Cortex of kidney (tissue), 1 donor: ENCODE measurements around the gene VANGL1.

Source experiments
- DNase-seq: peaks from one replicate; lab custom pipeline; 2025; lab: John Stamatoyannopoulos, UW

Gene VANGL1

GRCh38 chr1:115669002-115669673 is 27.4 kb downstream of the VANGL1 start:
- DNase-seq, result no peak

- no peak for DNase-seq
Observed at GRCh38 chr1:115669886-115670285, 28.1 kb downstream of the VANGL1 start.

GRCh38 chr1:115670476-115671175 is 28.9 kb downstream of the VANGL1 start:
- DNase-seq, result no peak

GRCh38 chr1:115671176-115671934 is 29.6 kb downstream of the VANGL1 start:
- DNase-seq, result no peak

- DNase-seq, result no peak
Observed at GRCh38 chr1:115672224-115673009, 30.6 kb downstream of the VANGL1 start.

- DNase-seq, result no peak
Observed at GRCh38 chr1:115676498-115677181, 34.9 kb downstream of the VANGL1 start.

- DNase-seq, result no peak
Observed at GRCh38 chr1:115677182-115677555, 35.4 kb downstream of the VANGL1 start.

GRCh38 chr1:115677565-115677964 is 35.8 kb downstream of the VANGL1 start:
- DNase-seq, result no peak

- DNase-seq, result no peak
Observed at GRCh38 chr1:115678141-115678540, 36.4 kb downstream of the VANGL1 start.

- no peak for DNase-seq
Observed at GRCh38 chr1:115679141-115679611, 37.4 kb downstream of the VANGL1 start.

- DNase-seq, result no peak
Observed at GRCh38 chr1:115680730-115681111, 39.0 kb downstream of the VANGL1 start.

GRCh38 chr1:115682792-115683191 is 41.0 kb downstream of the VANGL1 start:
- no peak for DNase-seq

GRCh38 chr1:115685029-115685705 is 43.4 kb downstream of the VANGL1 start:
- DNase-seq, result no peak

GRCh38 chr1:115687744-115688143 is 46.0 kb downstream of the VANGL1 start:
- no peak for DNase-seq

GRCh38 chr1:115690972-115691371 is 49.2 kb downstream of the VANGL1 start:
- no peak for DNase-seq

- no peak for DNase-seq
Observed at GRCh38 chr1:115692224-115692623, 50.5 kb downstream of the VANGL1 start.

- DNase-seq, result no peak
Observed at GRCh38 chr1:115694805-115695204, 53.0 kb downstream of the VANGL1 start.

- DNase-seq, result no peak
Observed at GRCh38 chr1:115697619-115698018, 55.8 kb downstream of the VANGL1 start.

GRCh38 chr1:115701090-115701489 is 59.3 kb downstream of the VANGL1 start:
- DNase-seq, result no peak

GRCh38 chr1:115702959-115703358 is 61.2 kb downstream of the VANGL1 start:
- DNase-seq, result no peak
